Skeletal muscle cell (primary cell): ENCODE measurements around the gene FOXRED2.
"Not testable (repeated sequence)": the region's sequence is repeated elsewhere in the genome, so short reads cannot be mapped to it uniquely, and the experiment has no call there.

ENCODE experiments used
- DNase-seq: peaks from one replicate; pipeline ENCODE4 v3.0.0-alpha.2; 2010; ENCODE audit warnings: low read depth
- H3K4me3 ChIP-seq: 2 replicates; pipeline ENCODE4 v1.5.1; 2011; ENCODE audit warnings: low read depth, mild to moderate bottlenecking, control low read depth, low read length, moderate library complexity

FOXRED2 gene

GRCh38 chr22:36506637-36507517, at the start of gene FOXRED2:
FOXRED2 (minus strand) TSS chr22:36507040; CDS start chr22:36506422, 618 bp downstream.
- peak; percentile 29 for DNase-seq

GRCh38 chr22:36554098-36554497, 47.3 kb upstream of the FOXRED2 start:
- no peak for DNase-seq
- H3K4me3 ChIP-seq: no peak overlapping the region

More at GRCh38 chr22:36506637-36507517, at the start of gene FOXRED2:
- H3K4me3 ChIP-seq: peak within 1 kb of the TSS; percentile 61

DNA sequence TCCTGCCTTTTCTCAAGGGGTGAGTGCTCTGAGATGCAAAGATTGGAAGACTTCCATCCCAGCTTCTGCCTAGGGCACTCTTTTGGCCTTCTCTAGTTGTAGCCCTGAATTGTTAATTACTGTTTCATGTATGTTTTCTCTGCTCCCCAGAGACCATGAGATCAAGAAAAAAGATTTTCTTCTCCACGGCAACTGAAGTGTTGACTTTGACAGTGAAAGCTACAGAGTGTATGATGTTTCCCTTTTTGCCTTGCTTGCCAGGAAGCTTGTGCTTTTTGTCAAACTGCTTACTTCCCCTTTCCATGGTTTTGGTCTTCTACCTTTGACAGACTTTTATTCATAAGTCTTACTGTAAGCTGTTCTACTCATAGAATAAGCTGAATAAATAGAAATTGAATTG, 45.4 kb upstream of the FOXRED2 start:
- no peak overlapping the region for H3K4me3 ChIP-seq
- no peak for DNase-seq

- no peak overlapping the region for H3K4me3 ChIP-seq
- DNase-seq: no peak
These were observed 44.1 kb upstream of the FOXRED2 start for GRCh38 chr22:36550701-36551495.

GRCh38 chr22:36549033-36549432, 42.2 kb upstream of the FOXRED2 start:
- no peak for DNase-seq
- no peak overlapping the region for H3K4me3 ChIP-seq

GRCh38 chr22:36548606-36549005, 41.8 kb upstream of the FOXRED2 start:
- no peak overlapping the region for H3K4me3 ChIP-seq
- DNase-seq: no peak

GRCh38 chr22:36546932-36547331, 40.1 kb upstream of the FOXRED2 start:
- H3K4me3 ChIP-seq: no peak overlapping the region
- peak; percentile 52 for DNase-seq

- H3K4me3 ChIP-seq: no peak overlapping the region
- no peak for DNase-seq
These were observed 39.4 kb upstream of the FOXRED2 start for GRCh38 chr22:36546092-36546804.

DNA sequence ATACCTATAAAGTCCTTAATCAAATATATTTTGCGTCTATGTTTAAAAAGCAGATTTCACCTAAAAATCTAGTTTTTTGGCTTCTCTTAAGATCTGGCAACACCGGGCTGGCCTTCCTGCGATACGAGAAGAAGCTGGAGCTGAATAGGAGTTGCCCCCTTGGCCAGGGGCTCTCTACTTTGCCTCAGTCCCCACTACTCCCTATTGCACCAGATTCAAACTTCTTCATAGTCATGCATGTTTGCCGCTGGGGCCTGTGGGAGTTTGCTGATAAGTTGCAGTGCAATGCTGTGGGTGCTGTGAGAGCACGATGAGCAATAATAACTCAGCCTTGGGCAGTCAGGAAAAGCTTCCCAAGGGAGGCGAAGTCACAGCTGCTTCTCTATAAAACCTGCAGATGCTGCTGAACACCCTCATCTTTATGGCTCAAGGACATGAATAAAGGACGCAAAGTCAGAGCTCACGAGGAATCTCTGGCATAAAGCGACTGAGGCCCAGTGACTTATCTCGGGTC, 37.3 kb upstream of the FOXRED2 start:
- DNase-seq: no peak
- H3K4me3 ChIP-seq: no peak overlapping the region

DNA sequence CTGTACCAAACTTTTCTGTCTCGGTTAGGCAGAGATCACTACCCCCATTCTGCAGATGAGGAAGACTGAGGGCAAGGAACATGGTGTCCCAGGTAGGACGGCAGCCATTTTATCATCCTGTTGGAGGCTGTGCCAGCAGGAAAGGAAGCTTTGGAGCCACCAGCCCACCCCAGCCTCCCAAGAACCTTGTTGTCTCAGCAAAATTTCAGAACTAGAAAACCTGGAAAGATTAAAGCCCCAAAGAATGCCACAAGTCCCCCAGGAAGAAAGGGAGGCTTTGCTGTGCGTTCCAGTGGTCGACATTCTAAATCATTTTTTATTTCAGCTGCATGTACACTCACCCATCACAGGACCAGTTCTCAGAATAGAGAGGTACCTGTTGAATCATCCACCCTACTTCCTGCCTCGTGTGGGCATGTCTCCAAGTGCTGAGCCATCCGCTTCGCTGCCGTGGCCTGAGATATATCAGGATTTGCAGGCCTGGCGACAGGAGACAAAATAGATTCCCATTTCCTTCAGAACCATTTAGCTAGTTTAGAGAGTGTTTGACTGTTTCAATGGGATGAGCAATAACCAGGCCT, 35.1 kb upstream of the FOXRED2 start:
- H3K4me3 ChIP-seq: no peak overlapping the region
- peak; percentile 76 for DNase-seq

- H3K4me3 ChIP-seq: no peak overlapping the region
- no peak for DNase-seq
These were observed 34.2 kb upstream of the FOXRED2 start for GRCh38 chr22:36540867-36541642.

DNA sequence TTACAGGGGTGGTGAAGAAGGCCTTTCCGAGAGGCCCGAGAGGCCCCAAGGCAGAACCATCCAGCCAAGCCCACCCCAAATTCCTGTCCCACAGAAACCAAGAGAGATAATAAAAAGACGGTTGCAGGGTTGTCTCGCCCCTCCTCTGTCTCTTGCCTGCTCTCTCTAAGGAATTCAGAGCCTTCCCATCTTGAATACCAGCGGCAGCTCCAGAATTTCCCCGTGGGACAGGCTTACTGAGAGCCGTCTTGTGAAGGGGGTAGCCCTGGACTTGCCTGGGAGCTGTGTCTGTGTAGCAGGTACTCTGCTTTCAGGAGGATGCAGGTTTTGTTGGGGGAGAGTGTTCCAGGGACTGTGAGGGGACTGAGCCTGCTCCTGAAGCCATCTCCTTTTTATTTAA, 31.7 kb upstream of the FOXRED2 start:
- DNase-seq: no peak
- no peak overlapping the region for H3K4me3 ChIP-seq

DNA sequence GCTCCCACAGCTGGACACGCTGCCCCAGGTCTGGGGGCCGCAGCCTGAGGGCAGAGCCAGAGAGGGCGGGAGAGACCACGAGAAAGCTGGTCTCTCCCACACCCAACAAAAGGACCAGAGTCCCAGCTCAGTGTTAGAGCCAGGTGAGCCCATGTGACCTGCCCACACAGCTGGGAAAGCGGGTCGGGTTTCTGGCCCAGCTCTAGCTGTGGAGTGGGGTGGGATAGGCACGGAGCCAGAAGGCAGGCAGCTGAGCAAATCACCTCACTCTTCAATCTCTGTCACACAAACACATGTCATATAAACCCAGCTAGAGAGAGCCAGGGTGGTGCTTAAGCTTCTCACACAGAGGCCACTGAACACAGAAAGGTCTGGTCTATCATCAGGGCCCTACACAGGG, 29.9 kb upstream of the FOXRED2 start:
- DNase-seq: no peak
- H3K4me3 ChIP-seq: no peak overlapping the region

- not testable (repeated sequence) for H3K4me3 ChIP-seq, DNase-seq
These were observed 26.5 kb upstream of the FOXRED2 start for GRCh38 chr22:36533320-36533719.

GRCh38 chr22:36532466-36532865, 25.6 kb upstream of the FOXRED2 start:
- no peak for DNase-seq
- H3K4me3 ChIP-seq: no peak overlapping the region

- H3K4me3 ChIP-seq: peak within 1 kb of the TSS; percentile 82
- peak; percentile 99 for DNase-seq
These were observed 22.2 kb upstream of the FOXRED2 start, which contains the start of gene EIF3D for GRCh38 chr22:36528795-36529751. EIF3D (minus strand) TSS chr22:36529166; CDS start chr22:36526121, 3,045 bp downstream.

DNA sequence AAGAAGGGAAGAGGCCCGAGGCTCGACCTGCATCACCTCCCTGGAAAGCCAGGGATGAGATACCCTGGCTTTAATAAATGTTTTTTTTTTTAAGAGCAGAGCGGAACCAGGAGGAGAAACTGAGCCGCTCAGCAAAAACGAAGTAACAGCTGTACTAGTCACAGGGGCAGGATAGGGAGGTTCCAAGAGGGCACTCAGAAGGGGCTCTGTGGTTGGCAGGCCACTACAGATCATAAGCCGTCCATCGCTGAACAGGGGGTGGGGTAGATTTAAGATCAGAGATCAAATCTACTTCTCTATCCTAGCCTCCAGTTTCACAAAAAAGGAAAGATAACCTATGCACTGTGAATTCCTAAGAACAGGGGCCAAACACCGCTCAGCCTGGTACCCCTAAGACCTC, 21.5 kb upstream of the FOXRED2 start:
- DNase-seq: no peak
- H3K4me3 ChIP-seq: peak overlapping the region; percentile 82
